Smooth muscle cell (in vitro differentiated cells): ENCODE data around the gene ATP10B. TPM values are rescaled to one million over a fixed set of nuclear protein-coding genes. Genes with fewer than 3 reads are reported as not detected.

Experiments used
- DNase-seq: peaks from one replicate; lab custom pipeline; 2025; ENCODE audit not compliant: unreplicated experiment; lab: John Stamatoyannopoulos, UW
- H2AFZ ChIP-seq: fragments of 200-600 bp; sonication (generic); 2 replicates; pipeline ENCODE4 v1.6.0; 2016; ENCODE audit warnings: antibody characterized with exemption, low read depth, mild to moderate bottlenecking
- H3F3A ChIP-seq: fragments of 200-600 bp; sonication (generic); 2 replicates; pipeline ENCODE4 v1.6.0; 2017; ENCODE audit warnings: antibody characterized with exemption, low read depth
- H3K27ac ChIP-seq: fragments of 200-600 bp; sonication (generic); 2 replicates; pipeline ENCODE4 v1.5.1; 2016; ENCODE audit warnings: low read depth, mild to moderate bottlenecking
- H3K27me3 ChIP-seq: fragments of 200-600 bp; sonication (generic); 2 replicates; pipeline ENCODE4 v1.6.1; 2016; ENCODE audit warnings: low read depth, mild to moderate bottlenecking
- H3K36me3 ChIP-seq: fragments of 200-600 bp; sonication (generic); 2 replicates; pipeline ENCODE4 v1.5.1; 2016; ENCODE audit warnings: low read depth
- H3K4me1 ChIP-seq: fragments of 200-600 bp; sonication (generic); 2 replicates; pipeline ENCODE4 v1.5.1; 2016; ENCODE audit warnings: low read depth
- H3K4me2 ChIP-seq: fragments of 200-600 bp; sonication (generic); 2 replicates; pipeline ENCODE4 v1.6.0; 2016; ENCODE audit warnings: mild to moderate bottlenecking
- H3K4me3 ChIP-seq: fragments of 200-600 bp; sonication (generic); 2 replicates; pipeline ENCODE4 v1.5.1; 2016; ENCODE audit warnings: mild to moderate bottlenecking
- H3K79me2 ChIP-seq: fragments of 200-600 bp; sonication (generic); 2 replicates; pipeline ENCODE4 v1.6.0; 2016; ENCODE audit warnings: low read depth, mild to moderate bottlenecking
- H3K9ac ChIP-seq: fragments of 200-600 bp; sonication (generic); 2 replicates; pipeline ENCODE4 v1.6.0; 2016; ENCODE audit warnings: low read depth
- H3K9me3 ChIP-seq: fragments of 200-600 bp; sonication (generic); replicated peaks from 2 replicates; pipeline ENCODE4 v1.5.1; 2016; ENCODE audit warnings: low read depth
- H4K20me1 ChIP-seq: fragments of 200-600 bp; sonication (generic); 2 replicates; pipeline ENCODE4 v1.6.0; 2016; ENCODE audit warnings: low read depth
- CTCF ChIP-seq: fragments of 200-600 bp; sonication (generic); IDR thresholded peaks from 2 replicates; pipeline ENCODE4 v1.5.1; 2017; ENCODE audit warnings: borderline replicate concordance, mild to moderate bottlenecking, antibody characterized with exemption; ENCODE audit not compliant: insufficient read depth, poor library complexity, severe bottlenecking
- WGBS: methylation state at CpG from one replicate; pipeline ENCODE4 v1.1.7; 2016; ENCODE audit warnings: low lambda C conversion rate; 5-methylcytosine and 5-hydroxymethylcytosine counted together
- polyA plus RNA-seq: library from polyadenylated mRNA; unstranded; fragments of >200 nt; fragmentation: Nextera tagmentation; extraction: Ambion mirVana; gene quantifications from 2 replicates; pipeline ENCODE4 v1.2.1, GENCODE V29; 2016
- total RNA-seq: library from RNA; depleted of rRNA; stranded (reverse); fragments of >200 nt; gene quantifications from 2 replicates; pipeline ENCODE4 v1.2.3, GENCODE V29; 2014

Gene ATP10B
- total and polyA plus RNA-seq, 2 experiments from 2014 or later = 0.13 TPM; not detected in 1

- no peaks in the 10 kb centered on the region for H4K20me1 ChIP-seq
- WGBS = 95% methylated on average over 9 of the region's 9 CpGs
- TF ChIP-seq CTCF = no peak
These were observed 231.6 kb downstream of the ATP10B start for GRCh38 chr5:160620401-160620800.

GRCh38 chr5:160619381-160619780 is 232.6 kb downstream of the ATP10B start:
- TF ChIP-seq CTCF = no peak
- Histone ChIP-seq H4K20me1 (no peaks in the 10 kb centered on the region), H3K36me3 (no peaks in the 10 kb centered on the region), H3K4me3 (no peak overlapping the region), H3K4me2 (no peak overlapping the region), H3K9me3 (no peaks in the 10 kb centered on the region), H3K27ac (no peak overlapping the region), H2AFZ (no peak overlapping the region), H3K9ac (no peak overlapping the region), H3K79me2 (no peaks in the 10 kb centered on the region), H3F3A (no peaks in the 10 kb centered on the region), H3K4me1 (no peaks in the 10 kb centered on the region), H3K27me3 (no peaks in the 10 kb centered on the region)
- DNase-seq = no peak
- WGBS = 54% methylated on average over 3 of the region's 3 CpGs

More at GRCh38 chr5:160620401-160620800, 231.6 kb downstream of the ATP10B start:
- Histone ChIP-seq H3K4me2 (no peak overlapping the region), H3K27me3 (no peaks in the 10 kb centered on the region), H3K27ac (no peak overlapping the region), H2AFZ (no peak overlapping the region), H3F3A (no peaks in the 10 kb centered on the region), H3K79me2 (no peaks in the 10 kb centered on the region), H3K4me3 (no peak overlapping the region), H3K36me3 (no peaks in the 10 kb centered on the region), H3K9ac (no peak overlapping the region), H3K9me3 (no peaks in the 10 kb centered on the region), H3K4me1 (no peaks in the 10 kb centered on the region)
- no peak for DNase-seq

GRCh38 chr5:160618286-160618685 is 233.7 kb downstream of the ATP10B start:
- no peaks in the 10 kb centered on the region for H3K79me2 ChIP-seq
- H3K27ac ChIP-seq = no peak overlapping the region
- H3K27me3 ChIP-seq = no peaks in the 10 kb centered on the region
- H3F3A ChIP-seq = no peaks in the 10 kb centered on the region
- no peak for TF ChIP-seq CTCF
- 84% methylated on average over 1 of the region's 1 CpG for WGBS
- no peaks in the 10 kb centered on the region for H4K20me1 ChIP-seq
- no peaks in the 10 kb centered on the region for H3K9me3 ChIP-seq
- no peak overlapping the region for H3K9ac ChIP-seq
- no peak overlapping the region for H3K4me2 ChIP-seq
- no peaks in the 10 kb centered on the region for H3K4me1 ChIP-seq
- no peak overlapping the region for H3K4me3 ChIP-seq
- H3K36me3 ChIP-seq = no peaks in the 10 kb centered on the region
- no peak for DNase-seq
- H2AFZ ChIP-seq = no peak overlapping the region

- Histone ChIP-seq H3K9me3 (no peaks in the 10 kb centered on the region), H3K4me1 (no peaks in the 10 kb centered on the region), H3K79me2 (no peaks in the 10 kb centered on the region), H3F3A (no peaks in the 10 kb centered on the region), H3K27me3 (no peaks in the 10 kb centered on the region), H3K27ac (no peak overlapping the region), H2AFZ (no peak overlapping the region), H3K9ac (no peak overlapping the region), H3K36me3 (no peaks in the 10 kb centered on the region), H3K4me3 (no peak overlapping the region), H4K20me1 (no peaks in the 10 kb centered on the region), H3K4me2 (no peak overlapping the region)
- 85% methylated on average over 4 of the region's 4 CpGs for WGBS
- no peak for TF ChIP-seq CTCF
- DNase-seq = no peak
These were observed 235.1 kb downstream of the ATP10B start for GRCh38 chr5:160616712-160617497.
